Endothelial cell of hepatic sinusoid (primary cell): ENCODE data around the gene BBS9.

ENCODE experiments used
- in situ Hi-C: cut with HindIII; loops from 2 replicates; pipeline ENCODE4 v1.10.0; 2017; ENCODE audit warnings: low sequenced_read_pairs

BBS9 gene

GRCh38 chr7:33632840-33633525 is 503.6 kb downstream of the BBS9 start:
- in situ Hi-C loops = no loop called here

- in situ Hi-C loops = no loop called here
Measured at GRCh38 chr7:33634606-33635005, 505.2 kb downstream of the BBS9 start.

DNA sequence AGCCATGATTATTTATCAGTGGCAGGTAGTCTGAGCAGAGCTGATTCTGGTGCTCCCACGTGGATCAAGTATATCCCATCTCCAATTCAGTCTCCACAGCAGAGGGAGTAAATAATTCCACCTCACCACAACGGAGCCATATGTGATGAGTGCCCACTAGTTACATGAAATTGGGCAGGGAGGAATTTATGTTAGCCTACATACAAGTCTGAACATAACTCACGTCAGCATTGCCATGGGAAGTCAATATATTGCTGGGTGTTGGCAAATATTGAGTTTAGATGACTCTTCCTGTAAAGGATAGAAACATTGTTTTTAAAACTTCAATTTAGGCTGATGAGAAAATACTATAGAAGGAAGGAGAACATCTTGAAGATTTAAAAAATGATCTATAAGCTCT is 507.0 kb downstream of the BBS9 start:
- in situ Hi-C loops = no loop called here

- in situ Hi-C loops = no loop called here
Measured at GRCh38 chr7:33639552-33640197, 510.3 kb downstream of the BBS9 start.

DNA sequence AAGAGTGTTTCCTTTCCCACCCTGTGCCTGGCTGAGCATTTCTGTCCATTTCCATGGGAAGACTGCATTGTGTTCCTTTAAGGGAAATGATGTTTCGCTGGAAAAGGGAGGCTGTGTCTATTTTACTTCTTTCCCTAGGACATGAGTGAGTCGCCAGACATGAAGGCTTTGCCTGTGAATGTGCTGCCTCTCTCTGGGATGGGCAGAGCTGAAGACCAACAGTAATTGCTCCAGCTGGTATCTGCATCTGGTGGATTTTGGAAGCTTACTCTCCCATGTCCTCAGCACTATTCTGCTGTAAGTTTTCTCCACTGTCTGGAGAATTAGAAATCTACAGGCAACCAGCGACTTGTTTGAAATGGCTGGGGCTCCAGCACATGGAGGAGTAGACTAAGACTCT is 511.4 kb downstream of the BBS9 start:
- in situ Hi-C loops = no loop called here

DNA sequence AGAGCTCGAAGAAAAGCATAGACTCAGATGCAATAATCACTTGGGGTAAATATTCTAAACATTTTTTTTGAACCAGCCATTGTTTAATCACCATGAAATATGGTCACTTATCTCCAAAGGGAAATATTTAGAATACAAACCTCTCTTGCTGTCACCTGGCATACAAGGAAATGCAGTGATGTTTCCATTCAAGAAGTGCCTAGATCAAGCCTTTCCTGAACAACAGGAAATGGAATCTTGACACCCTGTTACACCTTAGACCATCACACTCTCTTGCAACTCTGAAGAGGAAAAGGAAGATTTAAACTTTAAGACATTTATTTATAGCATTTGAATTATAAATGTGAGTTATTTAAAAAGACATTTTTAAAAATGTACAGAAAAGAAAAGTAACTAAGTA is 512.9 kb downstream of the BBS9 start:
- in situ Hi-C loops = no loop called here

GRCh38 chr7:33643530-33643929 is 514.2 kb downstream of the BBS9 start:
- in situ Hi-C loops = no loop called here

DNA sequence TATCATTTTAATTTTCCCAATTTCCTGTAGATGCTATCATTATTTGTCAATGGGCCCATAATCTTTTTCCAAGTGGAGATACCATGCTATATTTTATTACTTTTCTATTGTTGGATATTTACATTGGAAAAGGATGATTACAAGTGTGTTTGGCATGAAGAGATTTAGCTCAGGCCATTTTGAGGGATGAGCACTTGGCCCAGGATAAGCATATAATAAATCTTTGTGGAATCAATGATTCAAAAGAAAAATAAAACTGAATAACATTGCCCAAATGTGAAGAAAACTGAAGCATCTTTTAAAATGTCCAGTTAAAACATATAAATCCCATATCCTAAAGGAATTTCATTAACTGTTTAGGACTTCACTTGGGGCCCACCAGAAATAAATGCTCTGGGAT is 515.1 kb downstream of the BBS9 start:
- in situ Hi-C loops = no loop called here

- in situ Hi-C loops = no loop called here
Measured at GRCh38 chr7:33645104-33645503, 515.7 kb downstream of the BBS9 start.

GRCh38 chr7:33646166-33646565 is 516.8 kb downstream of the BBS9 start:
- in situ Hi-C loops = no loop called here

GRCh38 chr7:33646891-33647391 is 517.6 kb downstream of the BBS9 start:
- in situ Hi-C loops = no loop called here

GRCh38 chr7:33649476-33650441 is 520.4 kb downstream of the BBS9 start:
- in situ Hi-C loops = no loop called here

DNA sequence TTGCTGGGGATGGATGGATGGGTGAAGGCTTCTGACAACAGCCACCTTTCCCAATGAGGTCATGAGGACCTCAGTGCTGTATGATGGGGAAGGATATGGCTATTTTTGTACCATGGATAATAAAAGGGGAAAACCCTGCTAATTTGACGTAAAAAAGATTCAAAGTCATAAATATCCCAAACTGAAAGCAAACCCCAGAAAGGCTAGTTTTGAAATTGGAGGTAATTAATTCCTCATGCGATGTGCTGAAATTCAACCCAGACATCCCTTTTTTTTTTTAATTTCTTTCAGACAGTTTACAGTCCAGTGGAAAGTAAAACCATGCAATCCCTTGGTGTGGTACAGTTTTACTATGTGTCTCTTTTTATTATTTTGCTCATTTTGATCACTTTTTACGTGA is 521.5 kb downstream of the BBS9 start:
- in situ Hi-C loops = no loop called here

- in situ Hi-C loops = no loop called here
Measured at GRCh38 chr7:33651998-33652515, 522.7 kb downstream of the BBS9 start.

DNA sequence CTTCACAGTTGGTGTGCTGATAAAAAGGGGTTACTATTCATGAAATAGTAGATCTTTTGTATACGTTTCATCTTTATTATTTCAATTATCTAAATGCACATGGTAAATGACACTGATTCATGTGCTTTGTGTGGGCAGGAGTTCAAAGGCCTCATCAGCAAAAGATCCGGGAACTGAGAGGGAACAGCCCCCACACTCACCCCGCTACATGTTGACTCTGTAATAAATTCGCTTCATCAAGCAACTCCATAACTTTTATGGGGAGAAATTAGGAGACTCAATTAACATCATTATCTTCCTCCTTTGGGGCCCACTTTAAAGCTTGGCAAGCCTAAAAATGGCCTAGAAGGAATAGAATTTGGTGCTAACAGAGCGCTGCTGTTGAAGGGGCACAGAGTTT is 525.3 kb downstream of the BBS9 start:
- in situ Hi-C loops = no loop called here
